Astrocyte (in vitro differentiated cells and primary cell): Measurements from ENCODE around the gene PADI2. TPM values are rescaled to one million over a fixed set of nuclear protein-coding genes. Genes with fewer than 3 reads are reported as not detected.

Source experiments
- DNase-seq: peaks from one replicate; pipeline ENCODE4 v3.0.0-alpha.2; 2010; ENCODE audit warnings: low read depth
- FAIRE-seq: peaks from 2 replicates; lab custom pipeline; 2011; peaks lifted over from hg19 to GRCh38; lab: Jason Lieb, UNC
- H2AFZ ChIP-seq: 2 replicates; pipeline ENCODE4 v1.6.0; 2012; ENCODE audit warnings: low read depth, low read length, inconsistent platforms
- H3K27ac ChIP-seq: 2 replicates; pipeline ENCODE4 v1.5.1; 2011; ENCODE audit warnings: low read depth, low read length, inconsistent platforms
- H3K27me3 ChIP-seq: 2 replicates; pipeline ENCODE4 v1.6.0; 2011; ENCODE audit warnings: low read length, inconsistent platforms; ENCODE audit not compliant: insufficient read depth
- H3K36me3 ChIP-seq: 2 replicates; pipeline ENCODE4 v1.5.1; 2011; ENCODE audit warnings: low read length, inconsistent platforms; ENCODE audit not compliant: insufficient read depth
- H3K4me1 ChIP-seq: 2 replicates; pipeline ENCODE4 v1.5.1; 2011; ENCODE audit warnings: low read length, inconsistent platforms; ENCODE audit not compliant: insufficient read depth
- H3K4me2 ChIP-seq: 2 replicates; pipeline ENCODE4 v1.6.0; 2012; ENCODE audit warnings: low read length, inconsistent platforms
- H3K4me3 ChIP-seq: 2 replicates; pipeline ENCODE4 v1.5.1; 2011; ENCODE audit warnings: low read depth, mild to moderate bottlenecking, low read length, inconsistent platforms; ENCODE audit not compliant: insufficient read depth
- H3K79me2 ChIP-seq: 2 replicates; pipeline ENCODE4 v1.6.0; 2012; ENCODE audit warnings: mild to moderate bottlenecking, low read length, inconsistent platforms; ENCODE audit not compliant: insufficient read depth
- H3K9ac ChIP-seq: 2 replicates; pipeline ENCODE4 v1.6.0; 2012; ENCODE audit warnings: mild to moderate bottlenecking, low read length, inconsistent platforms
- H3K9me3 ChIP-seq: 2 replicates; pipeline ENCODE4 v1.5.1; 2012; ENCODE audit warnings: low read depth, mild to moderate bottlenecking, low read length, inconsistent platforms; ENCODE audit not compliant: insufficient read depth
- H4K20me1 ChIP-seq: 2 replicates; pipeline ENCODE4 v1.6.0; 2012; ENCODE audit warnings: low read length, inconsistent platforms; ENCODE audit not compliant: insufficient read depth
- H3K27ac Mint-ChIP-seq: one replicate; pipeline ENCODE4 v1.8.0; 2021; ENCODE audit warnings: mild to moderate bottlenecking, mixed read lengths; ENCODE audit not compliant: unreplicated experiment
- H3K27me3 Mint-ChIP-seq: one replicate; pipeline ENCODE4 v1.8.0; 2021; ENCODE audit warnings: low read depth, mixed read lengths; ENCODE audit not compliant: unreplicated experiment
- H3K36me3 Mint-ChIP-seq: one replicate; pipeline ENCODE4 v1.8.0; 2021; ENCODE audit warnings: low read depth, mixed read lengths; ENCODE audit not compliant: unreplicated experiment
- H3K4me1 Mint-ChIP-seq: one replicate; pipeline ENCODE4 v1.8.0; 2021; ENCODE audit warnings: low read depth, mixed read lengths; ENCODE audit not compliant: unreplicated experiment
- H3K4me3 Mint-ChIP-seq: one replicate; pipeline ENCODE4 v1.8.0; 2021; ENCODE audit warnings: mild to moderate bottlenecking, moderate library complexity, mixed read lengths; ENCODE audit not compliant: unreplicated experiment
- H3K9me3 Mint-ChIP-seq: one replicate; pipeline ENCODE4 v1.8.0; 2021; ENCODE audit warnings: mild to moderate bottlenecking, mixed read lengths; ENCODE audit not compliant: unreplicated experiment
- CTCF ChIP-seq: IDR thresholded peaks from 2 replicates; pipeline ENCODE4 v1.5.1; 2011; ENCODE audit warnings: low read depth, mild to moderate bottlenecking, inconsistent platforms, low read length, moderate library complexity; ENCODE audit not compliant: insufficient read depth
- EZH2 ChIP-seq: IDR thresholded peaks from 2 replicates; pipeline ENCODE4 v1.6.1; 2012; ENCODE audit warnings: mild to moderate bottlenecking, low read length, inconsistent platforms; ENCODE audit not compliant: insufficient read depth
- total RNA-seq: library from RNA; stranded (reverse); gene quantifications from 2 replicates; pipeline ENCODE4 v1.2.1, GENCODE V29; 2021

PADI2 gene
- total RNA-seq, 1 donor from 2014 or later: 0.48 TPM

GRCh38 chr1:17141441-17142197, 22.4 kb upstream of the PADI2 start:
- H3K9ac ChIP-seq: no peak overlapping the region
- H3K4me1 Mint-ChIP-seq: no peaks in the 10 kb centered on the region
- no peaks in the 10 kb centered on the region for H3K79me2 ChIP-seq
- H3K9me3 ChIP-seq: no peaks in the 10 kb centered on the region
- no peaks in the 10 kb centered on the region for H3K27me3 ChIP-seq
- no peak for TF ChIP-seq EZH2
- no peak for TF ChIP-seq CTCF
- H3K27ac Mint-ChIP-seq: no peak overlapping the region
- no peaks in the 10 kb centered on the region for H3K36me3 ChIP-seq
- H3K9me3 Mint-ChIP-seq: peaks cover 6% of the 10 kb centered on the region
- DNase-seq (no peak), FAIRE-seq (no peak)
- H2AFZ ChIP-seq: no peak overlapping the region
- no peak overlapping the region for H3K4me3 ChIP-seq
- no peak overlapping the region for H3K4me3 Mint-ChIP-seq
- no peaks in the 10 kb centered on the region for H3K4me1 ChIP-seq
- peaks cover 21% of the 10 kb centered on the region for H3K27me3 Mint-ChIP-seq
- H3K27ac ChIP-seq: no peak overlapping the region
- H3K36me3 Mint-ChIP-seq: no peaks in the 10 kb centered on the region
- H3K4me2 ChIP-seq: no peak overlapping the region
- no peaks in the 10 kb centered on the region for H4K20me1 ChIP-seq

DNA sequence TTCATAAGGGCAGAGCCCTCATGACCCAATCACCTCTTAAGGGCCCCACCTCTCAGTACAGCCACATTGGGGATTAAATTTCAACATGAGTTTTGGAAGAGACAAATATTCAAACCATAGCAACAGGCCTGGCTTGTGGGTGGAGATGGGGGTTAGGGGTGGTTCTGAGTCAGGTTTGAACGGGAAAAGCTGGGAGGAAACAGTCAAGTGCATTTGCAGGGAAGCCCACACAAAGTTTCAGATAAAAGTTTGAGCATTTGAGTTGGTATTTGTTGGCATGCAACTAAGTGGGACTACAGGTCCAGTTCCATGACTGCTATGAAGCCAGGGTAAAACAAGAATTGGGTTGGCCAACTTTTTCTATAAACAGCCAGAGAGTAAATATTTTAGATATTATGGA, 21.0 kb upstream of the PADI2 start:
- Histone ChIP-seq H3K36me3 (no peaks in the 10 kb centered on the region), H3K9me3 (no peaks in the 10 kb centered on the region), H3K4me3 (no peak overlapping the region), H3K79me2 (no peaks in the 10 kb centered on the region), H3K27me3 (no peaks in the 10 kb centered on the region), H2AFZ (no peak overlapping the region), H4K20me1 (no peaks in the 10 kb centered on the region), H3K4me2 (no peak overlapping the region), H3K4me1 (no peaks in the 10 kb centered on the region), H3K9ac (no peak overlapping the region), H3K27ac (no peak overlapping the region)
- Mint-ChIP-seq H3K27ac (no peak overlapping the region), H3K4me3 (no peak overlapping the region), H3K4me1 (no peaks in the 10 kb centered on the region), H3K36me3 (no peaks in the 10 kb centered on the region), H3K27me3 (peaks cover 19% of the 10 kb centered on the region), H3K9me3 (peaks cover 3% of the 10 kb centered on the region)
- DNase-seq (peak; percentile 61), FAIRE-seq (no peak)
- TF ChIP-seq CTCF (no peak), EZH2 (no peak)

DNA sequence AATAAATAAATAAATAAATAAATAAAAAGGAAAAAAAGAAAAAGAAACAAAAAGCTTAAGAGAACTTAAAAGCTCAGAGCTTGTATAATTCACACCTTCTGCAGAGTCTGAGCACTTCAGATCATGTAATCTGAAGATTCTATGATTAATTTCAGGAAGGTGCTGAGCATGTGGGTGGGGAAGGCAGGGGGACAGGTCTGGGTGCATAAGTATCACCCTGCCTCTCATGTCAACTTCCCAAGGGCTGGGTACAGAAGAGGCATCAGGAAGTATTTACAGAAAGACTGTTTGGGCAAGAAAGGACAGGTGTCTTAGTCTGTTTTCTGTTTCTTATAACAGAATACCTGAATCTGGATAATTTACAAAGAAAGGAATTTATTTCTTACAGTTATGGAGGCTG, 20.4 kb upstream of the PADI2 start:
- H3K4me2 ChIP-seq: no peak overlapping the region
- no peaks in the 10 kb centered on the region for H4K20me1 ChIP-seq
- Mint-ChIP-seq H3K4me1 (no peaks in the 10 kb centered on the region), H3K9me3 (peaks cover 3% of the 10 kb centered on the region), H3K36me3 (no peaks in the 10 kb centered on the region), H3K4me3 (no peak overlapping the region), H3K27ac (no peak overlapping the region), H3K27me3 (peaks cover 22% of the 10 kb centered on the region)
- H3K9ac ChIP-seq: no peak overlapping the region
- H3K27ac ChIP-seq: no peak overlapping the region
- no peak for TF ChIP-seq CTCF
- no peak for TF ChIP-seq EZH2
- no peak for FAIRE-seq
- DNase-seq: no peak
- no peaks in the 10 kb centered on the region for H3K27me3 ChIP-seq
- H2AFZ ChIP-seq: no peak overlapping the region
- no peaks in the 10 kb centered on the region for H3K36me3 ChIP-seq
- H3K79me2 ChIP-seq: no peaks in the 10 kb centered on the region
- no peak overlapping the region for H3K4me3 ChIP-seq
- H3K9me3 ChIP-seq: no peaks in the 10 kb centered on the region
- H3K4me1 ChIP-seq: no peaks in the 10 kb centered on the region
